ENCODE measurements around the gene CCDC177. TPM values are rescaled to one million over a fixed set of nuclear protein-coding genes. Genes with fewer than 3 reads are reported as not detected.
A peak's percentile ranks its signal among the peaks of the same experiment; 100 is the strongest.

CCDC177 gene
- total RNA-seq, 1 donor from 2014 or later = not detected

- Mint-ChIP-seq H3K27ac (ENCODE audit: unreplicated experiment) (no peak overlapping the region), H3K4me1 (ENCODE audit: unreplicated experiment) (no peaks in the 10 kb centered on the region), H3K9me3 (ENCODE audit: unreplicated experiment) (no peaks in the 10 kb centered on the region), H3K27me3 (ENCODE audit: unreplicated experiment) (no peaks in the 10 kb centered on the region), H3K36me3 (ENCODE audit: low read depth, unreplicated experiment) (no peaks in the 10 kb centered on the region), H3K4me3 (ENCODE audit: unreplicated experiment) (no peak overlapping the region)
- TF ChIP-seq CTCF (IDR thresholded peaks at IDR 0.05; ENCODE audit: unreplicated experiment) = no peak
- no peak for DNase-seq (ENCODE audit: low spot score)
These were observed 21.4 kb downstream of the CCDC177 start for GRCh38 chr14:69553252-69553651.

- Mint-ChIP-seq H3K27ac (ENCODE audit: unreplicated experiment) (no peak overlapping the region), H3K9me3 (ENCODE audit: unreplicated experiment) (no peaks in the 10 kb centered on the region), H3K27me3 (ENCODE audit: unreplicated experiment) (no peaks in the 10 kb centered on the region), H3K4me1 (ENCODE audit: unreplicated experiment) (peaks cover 3% of the 10 kb centered on the region), H3K4me3 (ENCODE audit: unreplicated experiment) (no peak overlapping the region), H3K36me3 (ENCODE audit: low read depth, unreplicated experiment) (peaks cover 2% of the 10 kb centered on the region)
- TF ChIP-seq CTCF (IDR thresholded peaks at IDR 0.05; ENCODE audit: unreplicated experiment) = no peak
- no peak for DNase-seq (ENCODE audit: low spot score)
These were observed 23.2 kb downstream of the CCDC177 start for GRCh38 chr14:69551511-69551910.

GRCh38 chr14:69548566-69548965, 26.1 kb downstream of the CCDC177 start:
- Mint-ChIP-seq H3K4me1 (ENCODE audit: unreplicated experiment) (peaks cover 16% of the 10 kb centered on the region), H3K9me3 (ENCODE audit: unreplicated experiment) (no peaks in the 10 kb centered on the region), H3K36me3 (ENCODE audit: low read depth, unreplicated experiment) (peaks cover 8% of the 10 kb centered on the region), H3K27ac (ENCODE audit: unreplicated experiment) (no peak overlapping the region), H3K4me3 (ENCODE audit: unreplicated experiment) (no peak overlapping the region), H3K27me3 (ENCODE audit: unreplicated experiment) (peaks cover 5% of the 10 kb centered on the region)
- no peak for DNase-seq (ENCODE audit: low spot score)
- TF ChIP-seq CTCF (IDR thresholded peaks at IDR 0.05; ENCODE audit: unreplicated experiment) = no peak

GRCh38 chr14:69547701-69548348, 26.8 kb downstream of the CCDC177 start:
- peak; percentile 89 for TF ChIP-seq CTCF (IDR thresholded peaks at IDR 0.05; ENCODE audit: unreplicated experiment)
- Mint-ChIP-seq H3K4me1 (ENCODE audit: unreplicated experiment) (peaks cover 21% of the 10 kb centered on the region), H3K27ac (ENCODE audit: unreplicated experiment) (no peak overlapping the region), H3K9me3 (ENCODE audit: unreplicated experiment) (no peaks in the 10 kb centered on the region), H3K4me3 (ENCODE audit: unreplicated experiment) (peak overlapping the region; percentile 51), H3K36me3 (ENCODE audit: low read depth, unreplicated experiment) (peaks cover 8% of the 10 kb centered on the region), H3K27me3 (ENCODE audit: unreplicated experiment) (peaks cover 5% of the 10 kb centered on the region)
- peak; percentile 82 for DNase-seq (ENCODE audit: low spot score)

- Mint-ChIP-seq H3K36me3 (ENCODE audit: low read depth, unreplicated experiment) (peaks cover 8% of the 10 kb centered on the region), H3K4me3 (ENCODE audit: unreplicated experiment) (no peak overlapping the region), H3K9me3 (ENCODE audit: unreplicated experiment) (no peaks in the 10 kb centered on the region), H3K4me1 (ENCODE audit: unreplicated experiment) (peaks cover 21% of the 10 kb centered on the region), H3K27ac (ENCODE audit: unreplicated experiment) (peak overlapping the region; percentile 96), H3K27me3 (ENCODE audit: unreplicated experiment) (peaks cover 10% of the 10 kb centered on the region)
- peak; percentile 68 for DNase-seq (ENCODE audit: low spot score)
- TF ChIP-seq CTCF (IDR thresholded peaks at IDR 0.05; ENCODE audit: unreplicated experiment) = no peak
These were observed 31.1 kb downstream of the CCDC177 start for GRCh38 chr14:69543341-69544115.

Measured in endothelial cell (in vitro differentiated cells).